ENCODE results near the gene MAP3K5. TPM values are rescaled to one million over a fixed set of nuclear protein-coding genes. Genes with fewer than 3 reads are reported as not detected.

The MAP3K5 gene
- total and polyA plus RNA-seq, 9 of the 15 experiments (the other 6 are each of a cell fraction or from before 2014, with no cell fraction given): 2.2 to 13.0 (median 9.9) TPM

DNA sequence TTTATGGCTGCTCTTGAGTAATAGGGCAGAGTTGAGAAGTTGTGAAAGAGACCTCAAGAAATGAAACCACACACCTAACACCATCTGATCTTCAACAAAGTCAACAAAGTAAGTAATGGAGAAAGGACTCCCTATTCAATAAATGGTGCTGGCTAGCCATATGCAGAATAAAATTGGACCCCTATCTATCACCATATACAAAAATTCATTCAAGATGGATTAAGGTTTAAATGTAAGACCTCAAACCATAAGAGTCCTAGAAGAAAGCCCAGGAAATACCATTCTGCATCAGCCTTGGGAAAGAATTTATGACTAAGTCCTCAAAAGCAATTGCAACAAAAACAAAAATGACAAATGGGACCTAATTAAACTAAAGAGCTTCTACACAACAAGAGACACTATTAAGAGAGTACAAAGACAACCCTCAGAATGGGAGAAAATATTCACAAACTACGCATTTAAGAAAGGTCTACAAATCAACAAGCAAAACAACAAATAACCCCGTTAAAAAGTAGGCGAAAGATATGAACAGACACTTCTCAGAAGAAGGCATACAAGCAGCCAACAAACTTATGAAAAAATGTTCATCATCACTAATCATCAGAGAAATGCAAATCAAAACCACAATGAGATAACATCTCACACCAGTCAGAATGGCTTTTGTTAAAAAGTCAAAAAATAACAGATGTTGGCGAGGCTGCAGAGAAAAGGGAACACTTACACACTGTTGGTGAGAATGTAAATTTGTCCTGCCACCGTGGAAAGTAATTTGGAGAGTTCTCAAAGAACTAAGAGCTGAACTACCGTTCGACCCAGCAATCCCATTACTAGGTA lies 4.0 kb downstream of the MAP3K5 start (continued):
- TF ChIP-seq, protein P1, sequence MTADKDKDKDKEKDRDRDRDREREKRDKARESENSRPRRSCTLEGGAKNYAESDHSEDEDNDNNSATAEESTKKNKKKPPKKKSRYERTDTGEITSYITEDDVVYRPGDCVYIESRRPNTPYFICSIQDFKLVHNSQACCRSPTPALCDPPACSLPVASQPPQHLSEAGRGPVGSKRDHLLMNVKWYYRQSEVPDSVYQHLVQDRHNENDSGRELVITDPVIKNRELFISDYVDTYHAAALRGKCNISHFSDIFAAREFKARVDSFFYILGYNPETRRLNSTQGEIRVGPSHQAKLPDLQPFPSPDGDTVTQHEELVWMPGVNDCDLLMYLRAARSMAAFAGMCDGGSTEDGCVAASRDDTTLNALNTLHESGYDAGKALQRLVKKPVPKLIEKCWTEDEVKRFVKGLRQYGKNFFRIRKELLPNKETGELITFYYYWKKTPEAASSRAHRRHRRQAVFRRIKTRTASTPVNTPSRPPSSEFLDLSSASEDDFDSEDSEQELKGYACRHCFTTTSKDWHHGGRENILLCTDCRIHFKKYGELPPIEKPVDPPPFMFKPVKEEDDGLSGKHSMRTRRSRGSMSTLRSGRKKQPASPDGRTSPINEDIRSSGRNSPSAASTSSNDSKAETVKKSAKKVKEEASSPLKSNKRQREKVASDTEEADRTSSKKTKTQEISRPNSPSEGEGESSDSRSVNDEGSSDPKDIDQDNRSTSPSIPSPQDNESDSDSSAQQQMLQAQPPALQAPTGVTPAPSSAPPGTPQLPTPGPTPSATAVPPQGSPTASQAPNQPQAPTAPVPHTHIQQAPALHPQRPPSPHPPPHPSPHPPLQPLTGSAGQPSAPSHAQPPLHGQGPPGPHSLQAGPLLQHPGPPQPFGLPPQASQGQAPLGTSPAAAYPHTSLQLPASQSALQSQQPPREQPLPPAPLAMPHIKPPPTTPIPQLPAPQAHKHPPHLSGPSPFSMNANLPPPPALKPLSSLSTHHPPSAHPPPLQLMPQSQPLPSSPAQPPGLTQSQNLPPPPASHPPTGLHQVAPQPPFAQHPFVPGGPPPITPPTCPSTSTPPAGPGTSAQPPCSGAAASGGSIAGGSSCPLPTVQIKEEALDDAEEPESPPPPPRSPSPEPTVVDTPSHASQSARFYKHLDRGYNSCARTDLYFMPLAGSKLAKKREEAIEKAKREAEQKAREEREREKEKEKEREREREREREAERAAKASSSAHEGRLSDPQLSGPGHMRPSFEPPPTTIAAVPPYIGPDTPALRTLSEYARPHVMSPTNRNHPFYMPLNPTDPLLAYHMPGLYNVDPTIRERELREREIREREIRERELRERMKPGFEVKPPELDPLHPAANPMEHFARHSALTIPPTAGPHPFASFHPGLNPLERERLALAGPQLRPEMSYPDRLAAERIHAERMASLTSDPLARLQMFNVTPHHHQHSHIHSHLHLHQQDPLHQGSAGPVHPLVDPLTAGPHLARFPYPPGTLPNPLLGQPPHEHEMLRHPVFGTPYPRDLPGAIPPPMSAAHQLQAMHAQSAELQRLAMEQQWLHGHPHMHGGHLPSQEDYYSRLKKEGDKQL (CRISPR knock-in tag; IDR thresholded peaks at IDR 0.05; ENCODE audit: borderline replicate concordance): no peak
- TF ChIP-seq, protein P2, sequence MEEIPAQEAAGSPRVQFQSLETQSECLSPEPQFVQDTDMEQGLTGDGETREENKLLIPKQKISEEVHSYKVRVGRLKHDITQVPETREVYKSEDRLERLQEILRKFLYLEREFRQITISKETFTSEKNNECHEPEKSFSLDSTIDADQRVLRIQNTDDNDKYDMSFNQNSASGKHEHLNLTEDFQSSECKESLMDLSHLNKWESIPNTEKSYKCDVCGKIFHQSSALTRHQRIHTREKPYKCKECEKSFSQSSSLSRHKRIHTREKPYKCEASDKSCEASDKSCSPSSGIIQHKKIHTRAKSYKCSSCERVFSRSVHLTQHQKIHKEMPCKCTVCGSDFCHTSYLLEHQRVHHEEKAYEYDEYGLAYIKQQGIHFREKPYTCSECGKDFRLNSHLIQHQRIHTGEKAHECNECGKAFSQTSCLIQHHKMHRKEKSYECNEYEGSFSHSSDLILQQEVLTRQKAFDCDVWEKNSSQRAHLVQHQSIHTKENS (CRISPR knock-in tag; IDR thresholded peaks at IDR 0.05): peak; percentile 12; the same call in 1 of the 2 replicates
- TF ChIP-seq MTA3 (IDR thresholded peaks at IDR 0.05; ENCODE audit: borderline replicate concordance) (no peak), FUS (optimal IDR thresholded peaks at IDR 0.05; ENCODE audit: low read depth, low read length) (no peak), ADNP (tag; IDR thresholded peaks at IDR 0.05) (no peak), MEF2A (IDR thresholded peaks at IDR 0.05; ENCODE audit: control insufficient read depth, low read depth, low read length) (no peak)
- TF ChIP-seq, protein P3, sequence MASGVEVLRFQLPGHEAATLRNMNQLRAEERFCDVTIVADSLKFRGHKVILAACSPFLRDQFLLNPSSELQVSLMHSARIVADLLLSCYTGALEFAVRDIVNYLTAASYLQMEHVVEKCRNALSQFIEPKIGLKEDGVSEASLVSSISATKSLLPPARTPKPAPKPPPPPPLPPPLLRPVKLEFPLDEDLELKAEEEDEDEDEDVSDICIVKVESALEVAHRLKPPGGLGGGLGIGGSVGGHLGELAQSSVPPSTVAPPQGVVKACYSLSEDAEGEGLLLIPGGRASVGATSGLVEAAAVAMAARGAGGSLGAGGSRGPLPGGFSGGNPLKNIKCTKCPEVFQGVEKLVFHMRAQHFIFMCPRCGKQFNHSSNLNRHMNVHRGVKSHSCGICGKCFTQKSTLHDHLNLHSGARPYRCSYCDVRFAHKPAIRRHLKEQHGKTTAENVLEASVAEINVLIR (CRISPR knock-in tag; IDR thresholded peaks at IDR 0.05): no peak
- TF ChIP-seq, protein P4, sequence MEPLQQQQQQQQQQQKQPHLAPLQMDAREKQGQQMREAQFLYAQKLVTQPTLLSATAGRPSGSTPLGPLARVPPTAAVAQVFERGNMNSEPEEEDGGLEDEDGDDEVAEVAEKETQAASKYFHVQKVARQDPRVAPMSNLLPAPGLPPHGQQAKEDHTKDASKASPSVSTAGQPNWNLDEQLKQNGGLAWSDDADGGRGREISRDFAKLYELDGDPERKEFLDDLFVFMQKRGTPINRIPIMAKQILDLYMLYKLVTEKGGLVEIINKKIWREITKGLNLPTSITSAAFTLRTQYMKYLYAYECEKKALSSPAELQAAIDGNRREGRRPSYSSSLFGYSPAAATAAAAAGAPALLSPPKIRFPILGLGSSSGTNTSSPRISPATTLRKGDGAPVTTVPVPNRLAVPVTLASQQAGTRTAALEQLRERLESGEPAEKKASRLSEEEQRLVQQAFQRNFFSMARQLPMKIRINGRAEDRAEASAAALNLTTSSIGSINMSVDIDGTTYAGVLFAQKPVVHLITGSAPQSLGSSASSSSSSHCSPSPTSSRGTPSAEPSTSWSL (CRISPR knock-in tag; IDR thresholded peaks at IDR 0.05; ENCODE audit: borderline replicate concordance): no peak
- TF ChIP-seq, protein P5, sequence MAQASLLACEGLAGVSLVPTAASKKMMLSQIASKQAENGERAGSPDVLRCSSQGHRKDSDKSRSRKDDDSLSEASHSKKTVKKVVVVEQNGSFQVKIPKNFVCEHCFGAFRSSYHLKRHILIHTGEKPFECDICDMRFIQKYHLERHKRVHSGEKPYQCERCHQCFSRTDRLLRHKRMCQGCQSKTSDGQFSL (CRISPR knock-in tag; IDR thresholded peaks at IDR 0.05): no peak
- TF ChIP-seq, protein P5 (tag; IDR thresholded peaks at IDR 0.05): no peak
